Measurements from ENCODE around the gene FAM89B.
A peak's percentile ranks its signal among the peaks of the same experiment; 100 is the strongest.

The FAM89B gene

DNA sequence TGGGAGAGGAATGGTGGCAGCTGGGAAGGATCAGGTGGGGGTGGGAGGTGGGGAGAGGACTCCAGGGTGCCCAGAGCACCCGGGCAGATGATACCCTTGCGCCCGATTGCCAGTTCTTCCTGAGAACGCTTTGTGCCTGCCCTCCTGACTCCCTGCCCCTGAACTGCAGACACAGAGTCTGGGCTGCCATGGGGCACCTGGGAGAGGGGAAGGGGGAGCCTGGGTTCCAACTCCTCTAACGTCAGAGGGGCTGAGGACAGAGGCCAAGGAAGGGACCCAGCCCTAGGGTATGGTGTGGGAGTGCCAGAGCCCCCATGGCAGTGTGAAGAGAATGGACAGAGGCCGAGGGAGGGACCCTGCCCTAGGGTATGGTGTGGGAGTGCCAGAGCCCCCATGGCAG is 24.2 kb downstream of the FAM89B start:
- POLR2A ChIA-PET = interaction anchor here (1.0 to 1.3 kb wide), 2 partner anchors 19 to 25 kb away, joined by 3 to 4 read pairs; partner anchors contain the start of gene PCNX3
- DNase-seq (ENCODE audit: extremely low spot score) = no peak
- TF ChIP-seq ZNF384 (IDR thresholded peaks at IDR 0.05) = no peak
- TF ChIP-seq, protein P1, sequence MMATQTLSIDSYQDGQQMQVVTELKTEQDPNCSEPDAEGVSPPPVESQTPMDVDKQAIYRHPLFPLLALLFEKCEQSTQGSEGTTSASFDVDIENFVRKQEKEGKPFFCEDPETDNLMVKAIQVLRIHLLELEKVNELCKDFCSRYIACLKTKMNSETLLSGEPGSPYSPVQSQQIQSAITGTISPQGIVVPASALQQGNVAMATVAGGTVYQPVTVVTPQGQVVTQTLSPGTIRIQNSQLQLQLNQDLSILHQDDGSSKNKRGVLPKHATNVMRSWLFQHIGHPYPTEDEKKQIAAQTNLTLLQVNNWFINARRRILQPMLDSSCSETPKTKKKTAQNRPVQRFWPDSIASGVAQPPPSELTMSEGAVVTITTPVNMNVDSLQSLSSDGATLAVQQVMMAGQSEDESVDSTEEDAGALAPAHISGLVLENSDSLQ (IDR thresholded peaks at IDR 0.05) = no peak
- no peak for TF ChIP-seq ARNT (IDR thresholded peaks at IDR 0.05)
- no peak for TF ChIP-seq L3MBTL2 (conservative IDR thresholded peaks at IDR 0.05)
- no peak for TF ChIP-seq SP1 (IDR thresholded peaks at IDR 0.05)
- CTCF ChIA-PET = interaction anchor here (0.7 to 4.3 kb wide), 2 partner anchors 57 to 242 kb away, joined by 3 to 40 read pairs; partner anchors contain the start of gene TIGD3

GRCh38 chr11:65598258-65598699 is 25.9 kb downstream of the FAM89B start:
- TF ChIP-seq, protein P1 (IDR thresholded peaks at IDR 0.05) = no peak
- CTCF ChIA-PET = no interaction called here
- DNase-seq (ENCODE audit: extremely low spot score) = no peak
- POLR2A ChIA-PET = interaction anchor here (1.7 kb wide), 1 partner anchor 17 kb away, joined by 7 read pairs; the partner anchor contains the start of gene PCNX3

DNA sequence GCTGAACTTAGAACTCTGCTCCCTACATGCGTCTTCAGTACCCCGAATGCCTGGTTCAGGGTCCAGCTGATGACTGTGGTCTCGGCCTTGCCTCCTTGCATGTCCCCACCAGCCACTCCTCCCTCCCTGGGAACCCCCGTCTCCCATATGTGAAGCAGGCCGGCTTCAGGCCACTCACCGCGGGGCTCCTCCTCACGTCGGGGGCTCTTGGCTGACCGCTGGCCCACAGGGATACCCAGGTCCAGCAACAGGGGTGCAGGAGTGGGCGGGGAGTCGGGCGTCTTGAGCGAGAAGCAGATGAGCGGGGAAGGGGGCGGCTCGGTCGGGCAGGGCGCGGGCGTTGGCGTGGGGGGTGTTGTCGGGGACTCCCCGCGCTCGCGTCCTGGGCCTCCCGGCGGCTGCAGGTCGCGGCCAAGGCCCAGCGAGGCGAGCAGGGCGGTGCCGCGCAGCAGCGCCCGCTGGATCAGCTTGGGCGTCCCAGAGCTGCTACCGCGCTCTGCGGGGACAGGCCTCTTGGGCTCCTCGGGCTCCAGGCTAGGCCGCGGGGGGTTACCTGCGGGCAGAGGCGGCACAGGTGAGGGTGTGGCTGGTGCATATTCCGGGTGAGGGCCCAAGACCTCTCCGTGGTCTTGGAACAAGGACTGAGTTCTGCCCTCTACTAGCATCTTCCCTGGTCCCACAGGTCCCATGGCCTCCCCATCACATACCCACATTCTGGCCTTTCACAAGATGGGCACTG is 27.0 kb downstream of the FAM89B start:
- no peak for DNase-seq (ENCODE audit: extremely low spot score)
- POLR2A ChIA-PET = no interaction called here
- TF ChIP-seq LEF1 (IDR thresholded peaks at IDR 0.05; ENCODE audit: borderline replicate concordance) = no peak
- TF ChIP-seq L3MBTL2 (conservative IDR thresholded peaks at IDR 0.05) = no peak
- TF ChIP-seq FOXA1 (IDR thresholded peaks at IDR 0.05) = no peak
- no peak for TF ChIP-seq CTBP1 (IDR thresholded peaks at IDR 0.05; ENCODE audit: borderline replicate concordance)
- TF ChIP-seq NFRKB (IDR thresholded peaks at IDR 0.05) = no peak
- TF ChIP-seq SP1 (IDR thresholded peaks at IDR 0.05) = no peak
- no peak for TF ChIP-seq SUZ12 (IDR thresholded peaks at IDR 0.05)
- no peak for TF ChIP-seq FOXK2 (IDR thresholded peaks at IDR 0.05)
- no peak for TF ChIP-seq TARDBP (IDR thresholded peaks at IDR 0.05)
- no peak for TF ChIP-seq FOXM1 (IDR thresholded peaks at IDR 0.05; ENCODE audit: borderline replicate concordance)
- TF ChIP-seq, protein P1 (IDR thresholded peaks at IDR 0.05) = no peak
- TF ChIP-seq ELF4 (IDR thresholded peaks at IDR 0.05) = no peak
- TF ChIP-seq HDGF (IDR thresholded peaks at IDR 0.05; ENCODE audit: borderline replicate concordance) = no peak
- no peak for TF ChIP-seq ARNT (IDR thresholded peaks at IDR 0.05)
- TF ChIP-seq ZNF384 (IDR thresholded peaks at IDR 0.05) = no peak
- no peak for TF ChIP-seq BHLHE40 (IDR thresholded peaks at IDR 0.05; ENCODE audit: borderline replicate concordance)
- CTCF ChIA-PET = no interaction called here

DNA sequence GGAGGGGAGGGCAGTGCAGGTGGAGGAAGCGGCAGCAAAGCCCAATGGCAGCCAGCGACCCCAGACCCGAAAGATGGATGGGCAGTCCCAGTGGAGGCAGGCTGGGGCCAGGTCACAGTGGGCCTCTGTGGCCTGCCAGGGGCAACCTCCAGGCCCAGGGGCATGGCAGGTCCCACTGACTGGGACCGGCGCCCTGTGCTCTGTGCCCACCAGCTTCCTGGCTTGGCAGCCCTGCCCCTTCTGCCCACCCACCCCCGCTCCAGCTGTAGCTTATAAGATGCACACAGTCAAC is 27.6 kb downstream of the FAM89B start:
- ChIA-PET CTCF (no interaction called here), POLR2A (no interaction called here)

DNA sequence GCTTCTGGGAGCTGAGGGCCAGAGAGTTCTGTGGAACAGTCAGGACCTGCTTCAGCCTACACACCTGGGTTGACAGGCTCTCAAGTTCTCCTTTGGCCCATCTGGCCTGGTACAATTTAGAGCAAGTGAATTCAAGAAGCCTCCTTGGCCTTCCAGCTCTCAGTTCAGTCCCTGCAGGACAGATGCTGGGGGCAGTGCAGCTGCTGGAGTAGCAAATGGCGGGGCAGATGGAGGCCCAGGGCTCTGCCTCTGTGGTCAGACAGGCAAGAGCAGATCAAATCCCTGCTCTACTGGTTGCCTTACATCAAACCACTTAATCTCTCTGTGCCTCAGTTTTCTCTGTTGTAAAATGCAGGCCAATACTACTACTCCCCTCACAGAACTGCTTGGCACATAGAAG is 31.9 kb downstream of the FAM89B start:
- no peak for DNase-seq (ENCODE audit: extremely low spot score)
- CTCF ChIA-PET = interaction anchor here (1.7 kb wide), 1 partner anchor 11 kb away, joined by 7 read pairs; no protein-coding TSS in a partner anchor
- TF ChIP-seq FOXA1 (IDR thresholded peaks at IDR 0.05) = no peak
- TF ChIP-seq LEF1 (IDR thresholded peaks at IDR 0.05; ENCODE audit: borderline replicate concordance) = no peak
- POLR2A ChIA-PET = interaction anchor here (1.1 to 3.5 kb wide), 2 partner anchors 9 to 11 kb away, joined by 3 to 16 read pairs; partner anchors contain the start of gene PCNX3

More for the DNA sequence above, 27.6 kb downstream of the FAM89B start:
- TF ChIP-seq, protein P1 (IDR thresholded peaks at IDR 0.05) = no peak
- TF ChIP-seq FOXM1 (IDR thresholded peaks at IDR 0.05; ENCODE audit: borderline replicate concordance) = no peak
- TF ChIP-seq ZNF384 (IDR thresholded peaks at IDR 0.05) = no peak
- TF ChIP-seq HDGF (IDR thresholded peaks at IDR 0.05; ENCODE audit: borderline replicate concordance) = no peak
- TF ChIP-seq BHLHE40 (IDR thresholded peaks at IDR 0.05; ENCODE audit: borderline replicate concordance) = no peak
- no peak for TF ChIP-seq ELF4 (IDR thresholded peaks at IDR 0.05)
- TF ChIP-seq LEF1 (IDR thresholded peaks at IDR 0.05; ENCODE audit: borderline replicate concordance) = no peak
- TF ChIP-seq CTBP1 (IDR thresholded peaks at IDR 0.05; ENCODE audit: borderline replicate concordance) = no peak
- no peak for TF ChIP-seq FOXK2 (IDR thresholded peaks at IDR 0.05)
- no peak for TF ChIP-seq L3MBTL2 (conservative IDR thresholded peaks at IDR 0.05)
- no peak for DNase-seq (ENCODE audit: extremely low spot score)

DNA sequence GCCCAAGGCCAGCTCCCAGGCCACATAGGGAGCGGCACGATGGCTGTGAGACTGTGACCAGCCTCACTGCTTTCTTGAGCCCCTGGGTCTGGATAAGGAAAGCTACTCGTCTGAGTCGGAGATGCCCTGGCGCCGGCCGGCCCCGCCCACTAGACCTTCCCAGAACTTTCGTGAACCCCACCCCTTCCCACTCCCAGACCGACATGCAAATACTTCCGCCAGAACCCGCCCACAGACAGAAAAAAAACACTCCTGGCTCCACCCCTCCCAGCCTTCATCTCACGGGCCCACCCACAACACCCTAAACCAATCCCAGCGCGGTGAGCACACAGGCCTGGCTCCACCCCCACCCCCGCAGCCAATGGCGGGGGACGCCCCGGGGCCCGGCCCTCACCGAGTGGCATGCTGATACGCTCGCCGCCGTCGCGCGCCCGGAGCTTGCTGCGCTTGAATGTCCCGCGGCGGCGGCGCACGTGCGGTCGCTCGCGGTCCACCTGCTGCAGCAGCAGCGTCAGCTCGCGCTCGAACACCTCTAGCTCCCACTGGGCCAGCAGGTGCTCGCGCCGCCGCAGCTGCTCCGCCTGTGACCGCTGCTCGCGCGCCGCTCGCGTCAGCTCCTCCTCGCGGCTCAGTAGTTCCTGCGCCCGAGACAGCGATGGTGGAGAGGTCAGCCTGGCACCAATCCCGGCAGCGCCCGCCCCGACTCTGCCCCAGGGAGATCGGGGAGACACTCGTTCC is 34.7 kb downstream of the FAM89B start:
- ChIA-PET POLR2A (no interaction called here), CTCF (no interaction called here)
- TF ChIP-seq FOXM1 (IDR thresholded peaks at IDR 0.05; ENCODE audit: borderline replicate concordance) (no peak), TARDBP (IDR thresholded peaks at IDR 0.05) (no peak), NFRKB (IDR thresholded peaks at IDR 0.05) (no peak), L3MBTL2 (conservative IDR thresholded peaks at IDR 0.05) (no peak), SUZ12 (IDR thresholded peaks at IDR 0.05) (no peak), CTBP1 (IDR thresholded peaks at IDR 0.05; ENCODE audit: borderline replicate concordance) (no peak), BHLHE40 (IDR thresholded peaks at IDR 0.05; ENCODE audit: borderline replicate concordance) (no peak), ZNF384 (IDR thresholded peaks at IDR 0.05) (no peak), HDGF (IDR thresholded peaks at IDR 0.05; ENCODE audit: borderline replicate concordance) (no peak), FOXA1 (IDR thresholded peaks at IDR 0.05) (no peak), LEF1 (IDR thresholded peaks at IDR 0.05; ENCODE audit: borderline replicate concordance) (no peak), SP1 (IDR thresholded peaks at IDR 0.05) (no peak), ARNT (IDR thresholded peaks at IDR 0.05) (no peak), ELF4 (IDR thresholded peaks at IDR 0.05) (no peak), FOXK2 (IDR thresholded peaks at IDR 0.05) (no peak)
- TF ChIP-seq, protein P1 (IDR thresholded peaks at IDR 0.05) = no peak
- DNase-seq (ENCODE audit: extremely low spot score) = peak; percentile 37
